Kidney (tissue), 14 donors: ENCODE data around the gene GSTK1. TPM values are rescaled to one million over a fixed set of nuclear protein-coding genes. Genes with fewer than 3 reads are reported as not detected.
A peak's percentile ranks its signal among the peaks of the same experiment; 100 is the strongest.

Experiments
- DNase-seq, 5 donors: peaks; one replicate each; pipeline ENCODE4 v3.0.0-alpha.2; 2013 to 2020
- FAIRE-seq: peaks from 2 replicates; lab custom pipeline; 2012; peaks lifted over from hg19 to GRCh38; lab: Jason Lieb, UNC
- H3K27ac ChIP-seq, 2 donors: one replicate each; pipeline ENCODE4 v1.7.0; 2013; ENCODE audit warnings: low read depth in 2 of 2, low read length in 2 of 2, inconsistent platforms in 1 of 2
- H3K27me3 ChIP-seq: one replicate; pipeline ENCODE4 v1.7.1; 2013; ENCODE audit warnings: low read length, inconsistent platforms; ENCODE audit not compliant: control insufficient read depth, insufficient read depth
- H3K36me3 ChIP-seq, 3 donors: one replicate each; pipeline versions ENCODE4 v1.7.0 to v1.7.1; 2013; ENCODE audit warnings: low read length in 3 of 3, control low read depth in 1 of 3, inconsistent platforms in 1 of 3; ENCODE audit not compliant: insufficient read depth in 3 of 3, control insufficient read depth in 2 of 3
- H3K4me1 ChIP-seq, 3 donors: one replicate each; pipeline versions ENCODE4 v1.7.0 to v1.7.1; 2013; ENCODE audit warnings: low read length in 3 of 3, inconsistent platforms in 1 of 3, low read depth in 1 of 3; ENCODE audit not compliant: control insufficient read depth in 2 of 3, insufficient read depth in 2 of 3
- H3K4me3 ChIP-seq, 3 donors: one replicate each; pipeline versions ENCODE4 v1.7.0 to v1.8.1; 2013; ENCODE audit warnings: low read length in 3 of 3, control low read depth in 1 of 3, inconsistent platforms in 1 of 3
- H3K9ac ChIP-seq, 3 donors: one replicate each; pipeline versions ENCODE4 v1.7.0 to v1.7.1; 2013; ENCODE audit warnings: low read length in 3 of 3, control low read depth in 1 of 3, inconsistent platforms in 1 of 3
- H3K9me3 ChIP-seq, 3 donors: one replicate each; pipeline versions ENCODE4 v1.7.0 to v1.7.1; 2013; ENCODE audit warnings: low read length in 3 of 3, control low read depth in 1 of 3, inconsistent platforms in 1 of 3; ENCODE audit not compliant: control insufficient read depth in 2 of 3, insufficient read depth in 1 of 3
- intact Hi-C: fragments of 100-400 bp; cut with DNase I; formaldehyde crosslinking; loops from one replicate; pipeline ENCODE4 v1.11.1; 2022
- polyA plus RNA-seq: library from polyadenylated mRNA; stranded (reverse); fragments of 350-450 nt; fragmentation: Illumina TruSeq; extraction: RNeasy Lipid Tissue Mini Kit (QIAGEN cat#74804); gene quantifications from one replicate; pipeline ENCODE4 v1.2.3, GENCODE V29; 2014; ENCODE audit warnings: low read depth, low replicate concordance; ENCODE audit not compliant: insufficient read depth
- total RNA-seq: library from RNA; stranded (reverse); fragmentation: NEBNext Ultra II Directional; extraction: Animal tissue kit (Norgen Biotek cat#: 25700); gene quantifications from one replicate; pipeline ENCODE4 v1.2.1, GENCODE V29; 2021
- TF ChIP-seq, protein P1 (sequence below): IDR thresholded peaks from 3 replicates; pipeline ENCODE4 v1.5.1; 2012; ENCODE audit warnings: mild to moderate bottlenecking, moderate library complexity, borderline replicate concordance; ENCODE audit not compliant: insufficient read depth; ENCODE audit errors: extremely low read depth
- donor health status: control.
- donor health status: control.
- donor health status: control.
- donor health status: control.
- donor health status: control.
- donor health status: DM: yes; HTN: yes; CAD: no.
- donor health status: Normal renal cell carcinoma (clear cell type).

Gene GSTK1
- total and polyA plus RNA-seq, 2 donors from 2014 or later = 176 to 469 TPM

DNA sequence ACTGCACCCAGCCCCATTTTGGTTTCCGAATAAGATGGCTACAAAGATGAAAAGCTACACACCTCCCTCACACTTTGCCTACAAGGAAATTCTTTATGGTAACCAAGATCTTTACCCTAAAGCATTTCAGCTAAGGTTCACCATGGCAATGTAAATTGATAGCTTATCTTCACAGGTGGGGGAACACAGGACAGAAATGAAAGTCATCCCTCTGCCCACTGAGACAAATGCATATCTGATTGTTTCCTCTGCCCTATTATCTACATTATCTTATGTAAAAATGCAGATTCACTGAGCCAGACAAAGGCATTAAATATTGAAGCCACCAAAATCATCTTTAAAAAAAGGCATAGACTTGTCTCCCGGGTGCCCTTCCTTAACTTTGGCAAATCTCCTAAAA, 18.3 kb downstream of the GSTK1 start:
- H3K9ac ChIP-seq = no peak overlapping the region
- H3K4me3 ChIP-seq = no peak overlapping the region
- intact Hi-C loops = no loop called here
- H3K27me3 ChIP-seq = no peaks in the 10 kb centered on the region
- FAIRE-seq (no peak), DNase-seq (no peak)
- H3K4me1 ChIP-seq = peaks cover 9 to 27% (median 13%) of the 10 kb centered on the region in 3 donors
- no peaks in the 10 kb centered on the region for H3K9me3 ChIP-seq
- no peak overlapping the region for H3K27ac ChIP-seq
- TF ChIP-seq, protein P1, sequence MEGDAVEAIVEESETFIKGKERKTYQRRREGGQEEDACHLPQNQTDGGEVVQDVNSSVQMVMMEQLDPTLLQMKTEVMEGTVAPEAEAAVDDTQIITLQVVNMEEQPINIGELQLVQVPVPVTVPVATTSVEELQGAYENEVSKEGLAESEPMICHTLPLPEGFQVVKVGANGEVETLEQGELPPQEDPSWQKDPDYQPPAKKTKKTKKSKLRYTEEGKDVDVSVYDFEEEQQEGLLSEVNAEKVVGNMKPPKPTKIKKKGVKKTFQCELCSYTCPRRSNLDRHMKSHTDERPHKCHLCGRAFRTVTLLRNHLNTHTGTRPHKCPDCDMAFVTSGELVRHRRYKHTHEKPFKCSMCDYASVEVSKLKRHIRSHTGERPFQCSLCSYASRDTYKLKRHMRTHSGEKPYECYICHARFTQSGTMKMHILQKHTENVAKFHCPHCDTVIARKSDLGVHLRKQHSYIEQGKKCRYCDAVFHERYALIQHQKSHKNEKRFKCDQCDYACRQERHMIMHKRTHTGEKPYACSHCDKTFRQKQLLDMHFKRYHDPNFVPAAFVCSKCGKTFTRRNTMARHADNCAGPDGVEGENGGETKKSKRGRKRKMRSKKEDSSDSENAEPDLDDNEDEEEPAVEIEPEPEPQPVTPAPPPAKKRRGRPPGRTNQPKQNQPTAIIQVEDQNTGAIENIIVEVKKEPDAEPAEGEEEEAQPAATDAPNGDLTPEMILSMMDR = no peak
- H3K36me3 ChIP-seq = no peaks in the 10 kb centered on the region

DNA sequence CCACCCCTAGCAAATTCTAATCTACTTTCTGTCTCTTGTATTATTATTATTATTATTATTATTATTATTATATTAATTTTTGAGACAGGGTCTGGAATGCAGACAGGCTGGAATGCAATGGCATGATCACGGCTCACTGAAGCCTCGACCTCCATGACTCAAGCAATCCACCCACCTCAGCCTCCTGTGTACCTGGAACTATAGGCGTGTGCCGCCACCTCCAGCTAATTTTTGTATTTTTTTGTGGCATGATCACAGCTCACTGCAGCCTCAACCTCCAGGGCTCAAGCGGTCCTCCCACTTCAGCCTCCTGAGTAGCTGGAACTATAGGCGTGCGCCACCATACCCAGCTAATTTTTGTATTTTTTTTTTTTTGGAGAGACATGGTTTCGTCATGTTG, 18.9 kb downstream of the GSTK1 start:
- Histone ChIP-seq H3K27me3 (no peaks in the 10 kb centered on the region), H3K4me1 (peaks cover 9 to 27% (median 13%) of the 10 kb centered on the region in 3 donors), H3K9me3 (no peaks in the 10 kb centered on the region), H3K36me3 (no peaks in the 10 kb centered on the region), H3K4me3 (no peak overlapping the region), H3K9ac (no peak overlapping the region), H3K27ac (no peak overlapping the region)
- TF ChIP-seq, protein P1 = no peak
- no peak for FAIRE-seq
- no peak for DNase-seq
- intact Hi-C loops = no loop called here

DNA sequence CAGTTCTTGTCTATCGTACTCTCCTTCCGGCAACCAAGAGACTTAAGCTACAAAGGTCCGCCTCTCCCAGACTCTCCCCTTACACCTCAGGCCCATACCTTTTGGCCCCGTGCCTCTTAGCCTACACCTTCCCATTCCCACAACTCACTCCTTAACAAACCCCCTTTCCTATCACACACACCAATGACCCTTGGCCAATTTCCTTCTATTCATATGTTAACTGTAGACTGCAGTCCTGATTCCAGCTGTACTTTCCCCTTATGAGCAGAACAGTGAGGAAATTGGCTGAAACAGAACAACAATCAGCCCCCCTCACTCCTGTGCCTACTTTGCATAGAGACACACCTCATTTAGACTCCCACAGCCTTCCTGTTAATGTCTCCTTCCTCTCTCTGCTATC, 20.1 kb downstream of the GSTK1 start:
- peak overlapping the region in 1 of 2 donors; percentile 49 for H3K27ac ChIP-seq
- intact Hi-C loops = no loop called here

More for the DNA sequence above, 20.1 kb downstream of the GSTK1 start:
- Histone ChIP-seq H3K27me3 (no peaks in the 10 kb centered on the region), H3K9ac (no peak overlapping the region), H3K4me3 (no peak overlapping the region), H3K36me3 (no peaks in the 10 kb centered on the region), H3K9me3 (no peaks in the 10 kb centered on the region), H3K4me1 (peaks cover 9 to 33% (median 16%) of the 10 kb centered on the region in 3 donors)
- DNase-seq (no peak), FAIRE-seq (no peak)
- TF ChIP-seq, protein P1 = no peak
